ACHN (cell line): ENCODE measurements around the gene WDR75.

Experiments
- DNase-seq: peaks from one replicate; pipeline ENCODE4 v3.0.0-alpha.2; 2015
- in situ Hi-C: cut with HindIII; loops from 2 replicates; pipeline ENCODE4 v1.10.0; 2017; ENCODE audit warnings: low sequenced_read_pairs, low pct_ligation_motif_present, low pct_unique_long_range_greater_than_20kb

WDR75 gene

DNA sequence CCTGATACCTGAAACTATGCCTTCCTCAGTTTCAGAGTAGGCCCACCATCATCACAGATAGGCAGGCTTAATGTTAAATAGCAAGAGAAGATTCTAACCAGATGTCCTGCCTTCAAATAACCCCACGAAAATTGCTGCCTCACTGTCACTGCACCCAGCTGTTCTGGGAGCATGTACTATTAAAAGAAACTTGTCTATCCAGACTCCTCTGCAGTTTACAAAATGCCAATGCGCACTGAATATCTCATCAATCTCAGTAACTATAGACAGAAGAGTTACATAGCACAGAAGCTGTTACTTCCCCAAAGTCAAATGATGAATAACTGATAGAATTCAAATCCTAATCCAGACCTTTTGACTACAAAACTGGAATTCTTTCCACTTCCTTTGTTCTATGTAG, 43.9 kb downstream of the WDR75 start:
- in situ Hi-C loops: no loop called here
- no peak for DNase-seq

GRCh38 chr2:189486237-189486770, 45.0 kb downstream of the WDR75 start:
- in situ Hi-C loops: no loop called here
- no peak for DNase-seq

GRCh38 chr2:189487283-189488007, 46.2 kb downstream of the WDR75 start:
- in situ Hi-C loops: no loop called here
- no peak for DNase-seq

DNA sequence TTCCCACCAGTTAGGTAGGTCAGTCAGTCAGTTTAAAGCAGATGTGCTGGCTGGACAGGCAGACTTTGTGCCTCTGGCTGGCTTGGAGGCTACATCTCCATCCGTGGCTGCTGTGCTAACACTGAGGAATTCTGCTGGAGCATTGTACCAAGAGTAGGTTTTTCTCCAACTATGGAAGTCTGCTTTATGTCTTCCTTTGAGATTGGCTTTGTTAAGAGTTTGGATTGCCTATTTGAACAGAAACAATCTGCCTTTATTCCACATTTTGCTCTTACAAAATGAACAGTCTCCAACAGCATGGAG, 46.7 kb downstream of the WDR75 start:
- in situ Hi-C loops: no loop called here
- no peak for DNase-seq

DNA sequence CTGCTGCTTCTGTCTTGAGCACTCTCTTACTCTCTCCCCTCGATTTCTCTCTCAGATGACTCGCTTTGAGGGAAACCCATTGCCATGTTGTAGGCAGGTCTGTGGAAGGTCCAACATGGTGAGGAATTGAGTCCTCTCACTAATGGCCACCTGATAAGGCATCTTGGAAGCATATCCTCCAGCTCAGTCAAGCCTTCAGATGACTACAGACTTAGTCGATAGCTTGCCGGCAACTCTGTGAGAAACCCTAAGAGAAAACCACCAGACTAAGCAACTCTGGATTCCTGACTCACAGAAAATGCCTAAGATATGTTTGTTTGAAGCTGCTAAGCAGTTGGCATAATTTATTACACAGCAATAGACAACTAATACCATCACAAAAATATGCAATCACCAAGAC, 51.2 kb downstream of the WDR75 start:
- in situ Hi-C loops: no loop called here
- DNase-seq: no peak

GRCh38 chr2:189498205-189498604, 56.9 kb downstream of the WDR75 start:
- in situ Hi-C loops: no loop called here
- DNase-seq: no peak

DNA sequence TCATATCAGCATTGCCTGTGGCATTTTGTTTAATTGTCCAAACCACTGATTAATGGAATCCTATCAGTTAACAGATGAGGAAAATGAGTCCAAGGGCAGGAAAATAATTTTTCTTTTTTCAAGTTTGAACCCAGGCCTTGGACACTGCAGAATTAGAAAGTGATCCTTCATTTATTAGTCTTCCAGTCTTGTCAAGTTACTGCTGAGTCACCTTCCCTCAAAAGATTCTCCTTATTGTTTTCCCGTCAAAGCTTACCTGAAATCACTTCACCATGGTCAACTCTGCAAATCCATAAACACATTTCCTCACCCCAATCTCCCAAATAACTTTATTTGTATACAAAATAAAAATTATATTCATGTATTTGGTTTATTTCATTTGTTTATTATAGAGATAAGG, 57.9 kb downstream of the WDR75 start:
- no peak for DNase-seq
- in situ Hi-C loops: no loop called here

- no peak for DNase-seq
- in situ Hi-C loops: no loop called here
Measured at GRCh38 chr2:189500456-189501160, 59.3 kb downstream of the WDR75 start.

- in situ Hi-C loops: no loop called here
- DNase-seq: no peak
Measured at GRCh38 chr2:189501487-189501886, 60.2 kb downstream of the WDR75 start.

GRCh38 chr2:189502714-189503113, 61.4 kb downstream of the WDR75 start:
- in situ Hi-C loops: no loop called here
- DNase-seq: no peak

GRCh38 chr2:189504238-189504637, 63.0 kb downstream of the WDR75 start:
- no peak for DNase-seq
- in situ Hi-C loops: no loop called here

- in situ Hi-C loops: no loop called here
Measured at GRCh38 chr2:189505492-189505891, 64.2 kb downstream of the WDR75 start.

GRCh38 chr2:189506514-189506976, 65.3 kb downstream of the WDR75 start:
- DNase-seq: no peak
- in situ Hi-C loops: no loop called here

More at GRCh38 chr2:189505492-189505891, 64.2 kb downstream of the WDR75 start:
- no peak for DNase-seq

DNA sequence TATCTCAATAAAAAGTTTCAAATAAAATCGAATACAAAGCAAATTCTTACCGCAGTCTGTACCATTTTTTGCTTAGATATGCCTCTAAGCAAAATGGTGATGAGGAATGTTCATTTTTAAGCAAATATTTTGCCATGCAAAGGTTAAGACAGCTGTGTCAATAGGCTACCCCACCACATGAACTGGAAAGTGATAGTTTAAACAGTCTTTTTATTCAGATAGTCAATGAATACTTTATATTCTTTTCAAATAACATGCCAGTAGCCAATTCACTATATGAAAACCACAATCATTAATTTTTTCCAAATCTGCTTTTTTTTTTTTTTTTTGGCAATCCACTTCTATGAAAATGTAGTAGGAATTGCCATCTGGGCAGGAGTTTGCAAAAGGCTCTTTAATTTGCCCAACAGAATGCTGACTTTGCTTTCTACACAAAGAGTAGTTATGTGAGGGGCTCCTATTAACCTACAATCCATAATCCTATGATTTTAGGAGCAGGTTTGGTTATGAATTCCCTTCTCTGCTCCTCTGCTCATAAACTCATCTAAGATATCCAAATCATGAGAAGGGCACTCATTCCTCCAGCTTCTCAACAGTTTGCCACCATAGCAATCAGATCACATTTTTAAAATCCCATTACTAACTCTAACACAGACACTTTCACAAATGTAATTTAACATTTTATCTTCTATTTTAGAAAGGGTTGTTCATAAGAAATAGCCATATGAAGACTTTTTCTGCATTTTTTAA, 70.1 kb downstream of the WDR75 start:
- in situ Hi-C loops: no loop called here
- no peak for DNase-seq

DNA sequence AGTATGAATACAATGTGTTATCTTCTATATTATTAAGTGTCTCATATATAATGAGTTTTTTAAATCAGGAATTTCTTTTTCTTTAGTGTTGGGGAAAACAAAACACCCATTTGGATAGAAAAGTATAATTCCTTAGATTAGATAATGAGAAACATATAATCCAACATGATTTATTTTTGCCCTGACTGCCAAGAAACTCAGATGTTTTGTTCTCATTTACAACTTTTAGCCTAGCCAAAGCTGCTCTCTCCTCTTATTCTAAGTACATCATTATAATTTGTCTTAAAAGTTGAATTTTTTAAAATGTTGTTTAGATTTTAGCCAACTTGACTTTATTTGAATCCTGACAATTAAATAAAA, 70.7 kb downstream of the WDR75 start:
- in situ Hi-C loops: no loop called here

GRCh38 chr2:189512879-189513278, 71.6 kb downstream of the WDR75 start:
- no peak for DNase-seq
- in situ Hi-C loops: no loop called here

More for the DNA sequence above, 70.7 kb downstream of the WDR75 start:
- no peak for DNase-seq

DNA sequence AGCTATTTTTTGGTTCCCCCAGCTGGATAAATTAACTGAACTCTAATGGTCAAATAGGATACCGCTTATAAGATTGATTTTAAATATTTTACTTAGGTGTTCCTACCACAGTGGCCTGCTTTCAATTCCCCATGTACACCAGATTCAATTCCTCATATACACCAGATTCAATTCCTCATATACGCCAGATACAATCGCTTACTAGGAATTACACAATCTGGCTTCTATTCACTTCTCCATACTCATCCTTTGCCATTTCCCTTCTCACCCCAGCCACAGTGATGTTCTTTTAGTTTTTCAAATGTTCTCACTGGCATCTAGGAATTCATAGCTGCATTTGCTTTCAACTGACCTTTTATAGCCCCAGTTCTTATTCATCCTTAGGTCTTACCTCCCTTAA, 72.8 kb downstream of the WDR75 start:
- in situ Hi-C loops: no loop called here
- no peak for DNase-seq

- DNase-seq: no peak
- in situ Hi-C loops: no loop called here
Measured at GRCh38 chr2:189515264-189515663, 74.0 kb downstream of the WDR75 start.

DNA sequence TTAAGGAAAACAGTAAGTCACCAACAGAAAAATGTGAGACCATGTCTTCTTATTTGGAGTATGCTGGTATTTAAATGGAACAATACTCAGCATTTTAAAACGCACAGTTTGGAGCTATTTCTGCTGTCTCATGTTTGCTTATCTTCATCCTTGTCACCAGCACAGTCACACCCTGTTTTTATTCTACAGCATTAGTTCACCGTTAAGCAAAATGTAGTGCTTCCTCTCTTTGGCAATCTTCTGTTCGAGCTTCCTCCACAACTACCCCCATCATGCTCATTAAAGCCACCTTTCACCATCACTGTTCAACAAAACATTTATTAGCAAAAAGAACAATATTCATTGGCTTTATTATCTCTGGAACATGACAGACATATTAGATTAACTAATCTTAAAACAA, 75.3 kb downstream of the WDR75 start:
- in situ Hi-C loops: no loop called here
- DNase-seq: no peak
